Astrocyte (in vitro differentiated cells and primary cell): ENCODE results near the gene BRF1.
A peak's percentile ranks its signal among the peaks of the same experiment; 100 is the strongest.

Experiments used
- EZH2 ChIP-seq: IDR thresholded peaks from 2 replicates; pipeline ENCODE4 v1.6.1; 2012; ENCODE audit warnings: mild to moderate bottlenecking, low read length, inconsistent platforms; ENCODE audit not compliant: insufficient read depth
- TF ChIP-seq, protein P1 (sequence below): IDR thresholded peaks from 2 replicates; pipeline ENCODE4 v1.5.1; 2011; ENCODE audit warnings: low read depth, mild to moderate bottlenecking, inconsistent platforms, low read length, moderate library complexity; ENCODE audit not compliant: insufficient read depth

DNA sequence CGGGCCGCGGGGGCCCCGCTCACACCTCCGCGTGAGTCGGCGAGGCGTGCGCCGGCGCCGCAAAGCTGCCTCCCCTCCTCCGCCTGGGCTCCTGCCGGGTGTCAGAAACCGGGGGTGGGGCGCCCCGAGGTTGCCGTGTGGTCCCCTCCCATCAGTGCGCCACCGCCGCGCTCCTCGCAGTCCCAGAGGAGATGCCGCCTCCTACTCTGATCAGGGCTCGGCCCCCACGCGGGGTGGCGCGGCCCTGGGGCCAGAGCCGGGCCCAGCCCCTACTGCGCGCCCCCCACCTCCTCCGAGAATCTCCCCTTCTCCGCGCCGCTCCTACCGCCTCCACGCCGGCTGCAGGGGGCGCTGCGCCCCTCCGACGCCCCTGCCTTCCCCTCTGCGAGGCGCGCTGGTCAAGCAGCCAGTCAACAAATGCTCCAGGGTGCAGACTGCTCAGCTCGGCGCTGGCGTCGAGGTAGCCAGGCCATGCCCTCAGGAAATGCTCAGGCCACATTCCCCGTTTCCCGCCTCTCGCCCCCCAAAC lies 131.8 kb downstream of the BRF1 start:
- TF ChIP-seq, protein P1, sequence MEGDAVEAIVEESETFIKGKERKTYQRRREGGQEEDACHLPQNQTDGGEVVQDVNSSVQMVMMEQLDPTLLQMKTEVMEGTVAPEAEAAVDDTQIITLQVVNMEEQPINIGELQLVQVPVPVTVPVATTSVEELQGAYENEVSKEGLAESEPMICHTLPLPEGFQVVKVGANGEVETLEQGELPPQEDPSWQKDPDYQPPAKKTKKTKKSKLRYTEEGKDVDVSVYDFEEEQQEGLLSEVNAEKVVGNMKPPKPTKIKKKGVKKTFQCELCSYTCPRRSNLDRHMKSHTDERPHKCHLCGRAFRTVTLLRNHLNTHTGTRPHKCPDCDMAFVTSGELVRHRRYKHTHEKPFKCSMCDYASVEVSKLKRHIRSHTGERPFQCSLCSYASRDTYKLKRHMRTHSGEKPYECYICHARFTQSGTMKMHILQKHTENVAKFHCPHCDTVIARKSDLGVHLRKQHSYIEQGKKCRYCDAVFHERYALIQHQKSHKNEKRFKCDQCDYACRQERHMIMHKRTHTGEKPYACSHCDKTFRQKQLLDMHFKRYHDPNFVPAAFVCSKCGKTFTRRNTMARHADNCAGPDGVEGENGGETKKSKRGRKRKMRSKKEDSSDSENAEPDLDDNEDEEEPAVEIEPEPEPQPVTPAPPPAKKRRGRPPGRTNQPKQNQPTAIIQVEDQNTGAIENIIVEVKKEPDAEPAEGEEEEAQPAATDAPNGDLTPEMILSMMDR = no peak
- TF ChIP-seq EZH2 = peak; percentile 51
